Lower lobe of right lung (tissue), 2 donors: ENCODE data around the gene RUVBL2. TPM values are rescaled to one million over a fixed set of nuclear protein-coding genes. Genes with fewer than 3 reads are reported as not detected.

Experiments used
- ATAC-seq, 2 donors: fragments of 200-7000 bp; cut with Tn5 transposase; one replicate each; pipeline ENCODE4 v1.9.1; 2020 to 2022; ENCODE audit warnings: mild to moderate bottlenecking in 2 of 2, moderate library complexity in 2 of 2
- DNase-seq: peaks from one replicate; pipeline ENCODE4 v3.0.0-alpha.2; 2020
- H3K27ac ChIP-seq: fragments of 200-600 bp; one replicate; pipeline ENCODE4 v1.8.0; 2022
- H3K27me3 ChIP-seq: fragments of 200-600 bp; one replicate; pipeline ENCODE4 v1.8.0; 2022; ENCODE audit warnings: low read depth
- H3K36me3 ChIP-seq: fragments of 200-600 bp; one replicate; pipeline ENCODE4 v1.8.0; 2022; ENCODE audit warnings: mild to moderate bottlenecking
- H3K4me1 ChIP-seq: fragments of 200-600 bp; one replicate; pipeline ENCODE4 v1.8.0; 2022
- H3K4me3 ChIP-seq: fragments of 200-600 bp; one replicate; pipeline ENCODE4 v1.8.0; 2022; ENCODE audit warnings: mild to moderate bottlenecking
- H3K9me3 ChIP-seq: fragments of 200-600 bp; one replicate; pipeline ENCODE4 v1.8.0; 2022
- CTCF ChIP-seq: fragments of 200-600 bp; IDR thresholded peaks from one replicate; pipeline ENCODE4 v1.8.0; 2022; ENCODE audit warnings: antibody characterized with exemption, mild to moderate bottlenecking
- intact Hi-C: fragments of 100-400 bp; cut with DNase I; formaldehyde crosslinking; loops from one replicate; pipeline ENCODE4 v1.11.0; 2022
- total RNA-seq: library from RNA; stranded (reverse); fragmentation: NEBNext Ultra II Directional; extraction: Animal tissue kit (Norgen Biotek cat#: 25700); gene quantifications from one replicate; pipeline ENCODE4 v1.2.1, GENCODE V29; 2021
- donor health status: DM: no; HTN: yes; CAD: no; lungs with severe emphysema.

RUVBL2 gene
- total RNA-seq, 1 donor from 2014 or later = 45.3 TPM

GRCh38 chr19:48962029-48962848 lies 31.4 kb upstream of the RUVBL2 start:
- DNase-seq = peak; percentile 90
- Histone ChIP-seq H3K9me3 (no peaks in the 10 kb centered on the region), H3K36me3 (peaks cover 18% of the 10 kb centered on the region), H3K27me3 (no peaks in the 10 kb centered on the region), H3K4me1 (peaks cover 38% of the 10 kb centered on the region), H3K27ac (peak overlapping the region; percentile 93), H3K4me3 (peak overlapping the region; percentile 34)
- intact Hi-C loops = no loop called here
- ATAC-seq = peak; percentile 50 to 62
- TF ChIP-seq CTCF = no peak

- TF ChIP-seq CTCF = no peak
- peaks cover 24% of the 10 kb centered on the region for H3K36me3 ChIP-seq
- H3K27ac ChIP-seq = peak overlapping the region; percentile 93
- H3K4me3 ChIP-seq = no peak overlapping the region
- peaks cover 44% of the 10 kb centered on the region for H3K4me1 ChIP-seq
- no peak for DNase-seq
- no peaks in the 10 kb centered on the region for H3K9me3 ChIP-seq
- ATAC-seq = no peak
- H3K27me3 ChIP-seq = no peaks in the 10 kb centered on the region
- intact Hi-C loops = no loop called here
Observed at GRCh38 chr19:48962849-48963165, 30.9 kb upstream of the RUVBL2 start.

GRCh38 chr19:48963371-48964204 lies 30.1 kb upstream of the RUVBL2 start:
- no peaks in the 10 kb centered on the region for H3K27me3 ChIP-seq
- intact Hi-C loops = no loop called here
- peak; percentile 83 for DNase-seq
- no peak for TF ChIP-seq CTCF
- H3K27ac ChIP-seq = peak overlapping the region; percentile 93
- peaks cover 51% of the 10 kb centered on the region for H3K4me1 ChIP-seq
- peak overlapping the region; percentile 96 for H3K4me3 ChIP-seq
- peak; percentile 24 to 37 for ATAC-seq
- H3K9me3 ChIP-seq = no peaks in the 10 kb centered on the region
- H3K36me3 ChIP-seq = peaks cover 30% of the 10 kb centered on the region

- intact Hi-C loops = no loop called here
- peaks cover 54% of the 10 kb centered on the region for H3K4me1 ChIP-seq
- ATAC-seq (peak in 1 of 2 donors; percentile 0), DNase-seq (peak; percentile 56)
- peaks cover 38% of the 10 kb centered on the region for H3K36me3 ChIP-seq
- peak overlapping the region; percentile 93 for H3K27ac ChIP-seq
- H3K4me3 ChIP-seq = peak overlapping the region; percentile 96
- TF ChIP-seq CTCF = no peak
- no peaks in the 10 kb centered on the region for H3K9me3 ChIP-seq
- no peaks in the 10 kb centered on the region for H3K27me3 ChIP-seq
Observed at GRCh38 chr19:48964205-48965039, 29.3 kb upstream of the RUVBL2 start.
